Nephron progenitor cell (in vitro differentiated cells): ENCODE results near the gene GARRE1.
A peak's percentile ranks its signal among the peaks of the same experiment; 100 is the strongest.

Experiments used
- DNase-seq: peaks from one replicate; pipeline ENCODE4 v3.0.0; 2021
- H3K27ac Mint-ChIP-seq: 2 replicates; pipeline ENCODE4 v1.8.0; 2021; ENCODE audit warnings: mild to moderate bottlenecking, moderate library complexity, mixed read lengths
- H3K27me3 Mint-ChIP-seq: 2 replicates; pipeline ENCODE4 v1.8.0; 2021; ENCODE audit warnings: mild to moderate bottlenecking, low read depth, mixed read lengths; ENCODE audit not compliant: poor library complexity
- H3K36me3 Mint-ChIP-seq: 2 replicates; pipeline ENCODE4 v1.8.0; 2021; ENCODE audit warnings: low read depth, mixed read lengths
- H3K4me1 Mint-ChIP-seq: 2 replicates; pipeline ENCODE4 v1.8.0; 2021; ENCODE audit warnings: mixed read lengths
- H3K4me3 Mint-ChIP-seq: 2 replicates; pipeline ENCODE4 v1.8.0; 2021; ENCODE audit warnings: mild to moderate bottlenecking, moderate library complexity, mixed read lengths
- H3K9me3 Mint-ChIP-seq: 2 replicates; pipeline ENCODE4 v1.8.0; 2021; ENCODE audit warnings: mild to moderate bottlenecking, moderate library complexity, mixed read lengths
- TF ChIP-seq, protein P1 (sequence below): fragments of 200-600 bp; sonication (generic); IDR thresholded peaks from 2 replicates; pipeline ENCODE4 v1.5.0; 2021; ENCODE audit warnings: antibody characterized with exemption

GARRE1 gene

DNA sequence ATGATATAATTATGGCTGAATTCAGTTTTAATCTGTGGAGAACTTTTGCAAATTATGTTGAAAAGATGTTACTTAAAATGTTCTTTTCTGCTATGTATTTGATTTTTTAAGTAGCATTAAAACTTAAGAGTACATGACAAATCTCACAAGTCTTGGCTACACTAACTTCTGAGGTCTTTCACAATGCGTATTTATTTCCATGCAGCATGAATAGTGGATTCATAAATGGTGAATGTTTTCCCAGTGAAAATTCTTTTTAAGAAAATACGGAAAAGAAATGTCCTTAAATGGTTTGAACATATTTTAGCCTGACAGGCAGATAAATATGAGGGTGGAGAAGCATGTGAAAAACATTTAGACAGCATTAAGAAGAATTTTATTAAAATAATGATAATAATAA, 30.2 kb downstream of the GARRE1 start:
- H3K27ac Mint-ChIP-seq: no peak overlapping the region
- no peaks in the 10 kb centered on the region for H3K27me3 Mint-ChIP-seq
- H3K9me3 Mint-ChIP-seq: peaks cover 4% of the 10 kb centered on the region
- DNase-seq: no peak
- TF ChIP-seq, protein P1, sequence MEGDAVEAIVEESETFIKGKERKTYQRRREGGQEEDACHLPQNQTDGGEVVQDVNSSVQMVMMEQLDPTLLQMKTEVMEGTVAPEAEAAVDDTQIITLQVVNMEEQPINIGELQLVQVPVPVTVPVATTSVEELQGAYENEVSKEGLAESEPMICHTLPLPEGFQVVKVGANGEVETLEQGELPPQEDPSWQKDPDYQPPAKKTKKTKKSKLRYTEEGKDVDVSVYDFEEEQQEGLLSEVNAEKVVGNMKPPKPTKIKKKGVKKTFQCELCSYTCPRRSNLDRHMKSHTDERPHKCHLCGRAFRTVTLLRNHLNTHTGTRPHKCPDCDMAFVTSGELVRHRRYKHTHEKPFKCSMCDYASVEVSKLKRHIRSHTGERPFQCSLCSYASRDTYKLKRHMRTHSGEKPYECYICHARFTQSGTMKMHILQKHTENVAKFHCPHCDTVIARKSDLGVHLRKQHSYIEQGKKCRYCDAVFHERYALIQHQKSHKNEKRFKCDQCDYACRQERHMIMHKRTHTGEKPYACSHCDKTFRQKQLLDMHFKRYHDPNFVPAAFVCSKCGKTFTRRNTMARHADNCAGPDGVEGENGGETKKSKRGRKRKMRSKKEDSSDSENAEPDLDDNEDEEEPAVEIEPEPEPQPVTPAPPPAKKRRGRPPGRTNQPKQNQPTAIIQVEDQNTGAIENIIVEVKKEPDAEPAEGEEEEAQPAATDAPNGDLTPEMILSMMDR: no peak
- H3K36me3 Mint-ChIP-seq: peaks cover 69% of the 10 kb centered on the region
- H3K4me1 Mint-ChIP-seq: peaks cover 11% of the 10 kb centered on the region
- no peak overlapping the region for H3K4me3 Mint-ChIP-seq

DNA sequence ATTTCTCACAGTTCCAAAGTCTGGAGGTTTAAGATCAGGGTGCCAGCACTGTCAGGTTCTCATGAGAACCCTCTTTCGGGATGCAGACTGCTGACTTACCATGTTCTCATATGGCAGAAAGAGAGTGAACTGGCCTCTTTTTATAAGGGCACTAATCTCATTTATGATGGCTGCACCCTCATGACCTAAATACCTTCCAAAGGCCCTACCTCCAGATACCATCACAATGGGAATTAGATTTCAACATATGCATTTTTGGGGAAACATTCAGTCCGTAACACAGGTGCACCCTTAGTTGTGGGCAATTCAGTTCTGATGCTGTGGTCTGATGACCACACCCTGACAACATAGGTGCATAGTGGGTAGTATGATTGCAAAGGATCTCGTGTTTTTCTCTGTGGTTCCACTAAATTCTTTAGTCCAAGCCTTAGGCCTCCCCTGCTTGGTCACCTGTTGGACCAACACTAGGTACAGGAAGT, 33.3 kb downstream of the GARRE1 start:
- Mint-ChIP-seq H3K4me1 (peaks cover 3% of the 10 kb centered on the region), H3K36me3 (peaks cover 55% of the 10 kb centered on the region), H3K27me3 (no peaks in the 10 kb centered on the region), H3K9me3 (peaks cover 9% of the 10 kb centered on the region), H3K4me3 (no peak overlapping the region), H3K27ac (no peak overlapping the region)
- DNase-seq: no peak
- TF ChIP-seq, protein P1: no peak

DNA sequence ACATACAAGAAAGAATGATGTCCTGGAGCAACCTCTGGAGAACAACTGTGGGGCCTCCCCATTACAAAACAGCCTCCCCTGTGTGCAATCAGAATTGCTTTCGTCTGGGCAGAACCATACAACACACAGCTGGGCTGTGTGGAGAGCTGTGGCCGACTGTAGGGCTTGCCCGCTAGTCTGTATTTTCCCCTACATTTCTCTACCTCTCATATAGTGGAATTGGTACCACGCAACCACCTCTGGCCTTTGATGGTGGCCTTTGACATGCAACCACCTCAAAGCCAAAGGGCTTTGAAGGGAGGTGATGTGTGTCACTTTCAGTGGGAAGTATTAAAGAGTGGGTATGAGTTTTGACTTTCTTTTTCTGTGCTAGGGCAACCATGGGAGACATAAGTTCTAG, 34.0 kb downstream of the GARRE1 start:
- TF ChIP-seq, protein P1: no peak
- peaks cover 53% of the 10 kb centered on the region for H3K36me3 Mint-ChIP-seq
- H3K9me3 Mint-ChIP-seq: peaks cover 12% of the 10 kb centered on the region
- no peak for DNase-seq
- no peak overlapping the region for H3K27ac Mint-ChIP-seq
- no peaks in the 10 kb centered on the region for H3K27me3 Mint-ChIP-seq
- H3K4me1 Mint-ChIP-seq: no peaks in the 10 kb centered on the region
- no peak overlapping the region for H3K4me3 Mint-ChIP-seq

DNA sequence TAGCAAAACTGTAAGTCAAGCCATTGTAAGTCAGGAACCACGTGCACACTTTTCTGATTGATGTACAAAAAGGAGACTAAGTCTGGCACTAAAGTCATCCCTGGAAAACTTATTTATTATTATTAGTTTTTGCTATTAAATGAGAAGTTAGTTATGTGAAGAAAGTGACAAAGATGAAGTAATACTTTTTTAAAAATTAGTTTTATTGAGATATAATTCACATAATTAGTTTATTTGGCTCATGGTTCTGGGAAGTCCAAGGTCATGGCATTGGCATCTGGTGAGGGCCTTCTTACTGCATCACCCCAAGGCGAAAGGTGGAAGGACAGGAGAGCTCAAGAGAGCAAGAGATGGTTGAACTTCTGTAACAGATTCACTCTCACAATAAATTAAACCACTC, 36.9 kb downstream of the GARRE1 start:
- Mint-ChIP-seq H3K9me3 (peaks cover 12% of the 10 kb centered on the region), H3K27me3 (no peaks in the 10 kb centered on the region), H3K36me3 (peaks cover 51% of the 10 kb centered on the region), H3K4me3 (no peak overlapping the region), H3K27ac (no peak overlapping the region), H3K4me1 (no peaks in the 10 kb centered on the region)
- TF ChIP-seq, protein P1: no peak
- no peak for DNase-seq

DNA sequence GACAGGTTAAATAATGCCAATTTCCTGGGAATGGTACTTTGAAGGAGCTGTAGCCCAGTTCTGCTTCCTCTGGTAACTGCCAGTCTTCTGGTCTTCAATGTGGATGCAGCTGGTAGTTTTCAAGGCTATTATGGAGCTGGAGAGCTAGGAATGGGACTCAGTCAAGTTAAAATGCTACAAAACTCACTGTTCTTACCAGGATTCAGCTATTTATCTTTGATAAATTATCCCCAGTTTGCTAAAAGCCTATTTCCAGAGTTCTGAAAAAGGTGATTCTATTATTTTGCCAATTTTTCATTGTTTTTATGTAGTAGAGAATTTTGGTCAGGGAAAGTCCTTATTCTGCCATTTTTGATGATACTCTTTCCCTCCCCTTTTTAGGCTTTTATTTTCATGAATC, 40.7 kb downstream of the GARRE1 start:
- H3K9me3 Mint-ChIP-seq: peaks cover 12% of the 10 kb centered on the region
- H3K27ac Mint-ChIP-seq: no peak overlapping the region
- H3K36me3 Mint-ChIP-seq: peaks cover 41% of the 10 kb centered on the region
- H3K27me3 Mint-ChIP-seq: no peaks in the 10 kb centered on the region
- TF ChIP-seq, protein P1: no peak
- DNase-seq: no peak
- no peaks in the 10 kb centered on the region for H3K4me1 Mint-ChIP-seq
- H3K4me3 Mint-ChIP-seq: no peak overlapping the region

DNA sequence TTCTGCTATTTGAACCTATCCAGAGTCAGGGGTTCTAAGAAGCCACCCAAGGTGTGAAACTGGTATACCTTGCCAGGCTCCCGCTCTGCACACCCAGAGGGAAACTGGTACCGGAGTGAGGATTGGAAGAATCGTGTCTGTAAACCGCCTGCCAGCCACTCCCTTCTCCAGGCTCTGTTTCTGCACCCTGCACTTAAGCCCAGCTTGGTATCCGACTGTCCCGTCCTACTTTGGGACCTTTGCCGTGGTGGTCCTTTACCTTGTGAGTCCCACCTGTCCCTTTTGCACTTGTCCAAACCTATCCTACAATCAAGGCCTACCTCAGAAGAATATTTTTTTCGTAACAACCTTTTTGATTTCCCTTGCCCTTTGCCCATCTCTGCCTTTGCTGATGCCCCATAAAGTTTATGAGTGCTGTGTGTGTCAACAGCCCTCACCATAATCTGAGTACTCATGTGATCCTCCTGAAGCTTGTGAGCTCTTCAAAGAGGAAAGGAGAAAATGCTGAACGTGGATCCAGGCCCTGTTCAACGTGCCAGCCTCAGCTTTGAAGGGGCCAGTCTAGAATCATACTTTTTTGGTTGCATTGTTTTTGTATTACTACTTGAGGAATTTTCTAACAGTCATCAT, 44.7 kb downstream of the GARRE1 start:
- Mint-ChIP-seq H3K9me3 (no peaks in the 10 kb centered on the region), H3K27ac (peak overlapping the region; percentile 46), H3K4me1 (no peaks in the 10 kb centered on the region), H3K36me3 (peaks cover 41% of the 10 kb centered on the region), H3K4me3 (no peak overlapping the region), H3K27me3 (no peaks in the 10 kb centered on the region)
- no peak for DNase-seq
- TF ChIP-seq, protein P1: no peak
